Dermis blood vessel endothelial cell (primary cell): Measurements from ENCODE around the gene ANTXR1. TPM values are rescaled to one million over a fixed set of nuclear protein-coding genes. Genes with fewer than 3 reads are reported as not detected.

Experiments
- DNase-seq: peaks from one replicate; pipeline ENCODE4 v3.0.0; 2010
- total RNA-seq: library from RNA; depleted of rRNA; stranded (reverse); fragments of >200 nt; gene quantifications from 2 replicates; pipeline ENCODE4 v1.2.3, GENCODE V29; 2014

ANTXR1 gene
- total RNA-seq, 1 donor from 2014 or later: 0.68 TPM

GRCh38 chr2:69007169-69007568 is 5.8 kb upstream of the ANTXR1 start:
- DNase-seq: no peak

- DNase-seq: peak; percentile 8
Measured at GRCh38 chr2:69007603-69008002, 5.4 kb upstream of the ANTXR1 start.

GRCh38 chr2:69010437-69011194 is 2.4 kb upstream of the ANTXR1 start:
- DNase-seq: no peak

- peak; percentile 5 for DNase-seq
Measured at GRCh38 chr2:69011611-69012157, 1.3 kb upstream of the ANTXR1 start.

GRCh38 chr2:69012310-69013141 is 453 bp upstream of the ANTXR1 start:
- peak; percentile 61 for DNase-seq

GRCh38 chr2:69013840-69014821 is 1.2 kb downstream of the ANTXR1 start:
- DNase-seq: peak; percentile 24

GRCh38 chr2:69017080-69017479 is 4.1 kb downstream of the ANTXR1 start:
- DNase-seq: no peak

- DNase-seq: no peak
Measured at GRCh38 chr2:69017835-69018234, 4.9 kb downstream of the ANTXR1 start.

GRCh38 chr2:69018678-69019095 is 5.7 kb downstream of the ANTXR1 start:
- DNase-seq: no peak

- DNase-seq: no peak
Measured at GRCh38 chr2:69020496-69021426, 7.8 kb downstream of the ANTXR1 start.

- DNase-seq: no peak
Measured at GRCh38 chr2:69021727-69022126, 8.7 kb downstream of the ANTXR1 start.

GRCh38 chr2:69022548-69022947 is 9.6 kb downstream of the ANTXR1 start:
- DNase-seq: no peak

- no peak for DNase-seq
Measured at GRCh38 chr2:69023236-69023635, 10.3 kb downstream of the ANTXR1 start.

- DNase-seq: peak; percentile 86
Measured at GRCh38 chr2:69026026-69026425, 13.0 kb downstream of the ANTXR1 start.

- DNase-seq: no peak
Measured at GRCh38 chr2:69026691-69027459, 13.9 kb downstream of the ANTXR1 start.

- DNase-seq: no peak
Measured at GRCh38 chr2:69030800-69031428, 17.9 kb downstream of the ANTXR1 start.

GRCh38 chr2:69031466-69031865 is 18.5 kb downstream of the ANTXR1 start:
- DNase-seq: no peak

GRCh38 chr2:69032336-69032735 is 19.4 kb downstream of the ANTXR1 start:
- DNase-seq: peak; percentile 79

GRCh38 chr2:69033461-69034095 is 20.6 kb downstream of the ANTXR1 start:
- DNase-seq: no peak
